Transverse colon (tissue), 4 donors: ENCODE data around the gene UNC93B1. TPM values are rescaled to one million over a fixed set of nuclear protein-coding genes. Genes with fewer than 3 reads are reported as not detected.

Source experiments
- DNase-seq: peaks from one replicate; pipeline ENCODE4 v3.0.0-alpha.2; 2019
- H3K27ac ChIP-seq, 4 donors: fragments of 200-600 bp; sonication (generic); 2 replicates each; pipeline ENCODE4 v1.5.1; 2016 to 2018; ENCODE audit warnings: inconsistent platforms in 4 of 4
- H3K27me3 ChIP-seq: fragments of 200-600 bp; sonication (generic); 2 replicates; pipeline ENCODE4 v1.5.1; 2017; ENCODE audit warnings: inconsistent platforms
- H3K36me3 ChIP-seq, 4 donors: fragments of 200-600 bp; sonication (generic); 2 replicates each; pipeline ENCODE4 v1.5.1; 2017 to 2019; ENCODE audit warnings: inconsistent platforms in 4 of 4
- H3K4me1 ChIP-seq, 4 donors: fragments of 200-600 bp; sonication (generic); 2 replicates each; pipeline ENCODE4 v1.5.1; 2017 to 2020; ENCODE audit warnings: inconsistent platforms in 4 of 4
- H3K4me3 ChIP-seq, 4 donors: fragments of 200-600 bp; sonication (generic); 1 replicate in 1 of 4; 2 replicates in 3 of 4; pipeline versions ENCODE4 v1.5.1 to v1.6.1; 2017 to 2019; ENCODE audit warnings: inconsistent platforms in 4 of 4
- H3K9me3 ChIP-seq, 2 donors: fragments of 200-600 bp; sonication (generic); 2 replicates each; pipeline ENCODE4 v1.5.1; 2017 to 2019; ENCODE audit warnings: inconsistent platforms in 2 of 2
- CTCF ChIP-seq, 5 experiments: fragments of 200-600 bp in 3 of 5; fragments of 450-650 bp in 2 of 5; sonication (generic) in 3 of 5; IDR thresholded peaks; 1 replicate in 2 of 5; 2 replicates in 3 of 5; pipeline ENCODE4 v1.5.1; 2016 to 2017; ENCODE audit warnings: antibody characterized with exemption in 5 of 5, inconsistent platforms in 3 of 5, mild to moderate bottlenecking in 2 of 5, moderate library complexity in 1 of 5
- EP300 ChIP-seq: sonication (generic); formaldehyde crosslinking; IDR thresholded peaks from one replicate; pipeline ENCODE4 v1.6.1; 2017; ENCODE audit warnings: antibody characterized with exemption, low read depth
- POLR2A ChIP-seq: fragments of 450-650 bp; IDR thresholded peaks from one replicate; pipeline ENCODE4 v1.6.1; 2016; ENCODE audit warnings: antibody characterized with exemption, mild to moderate bottlenecking, moderate library complexity
- POLR2AphosphoS5 ChIP-seq, 3 donors: sonication (generic); formaldehyde crosslinking; IDR thresholded peaks; one replicate each; pipeline ENCODE4 v1.6.1; 2016; ENCODE audit warnings: antibody characterized with exemption in 3 of 3
- WGBS, 2 donors: methylation state at CpG; one replicate each; pipeline ENCODE4 v1.1.5; 2018; ENCODE audit warnings: low coverage in 1 of 2; 5-methylcytosine and 5-hydroxymethylcytosine counted together
- in situ Hi-C, 4 donors: fragments of 200-750 bp; cut with MboI; loops; one replicate each; pipeline versions ENCODE4 v1.15.0 to v1.15.1; 2017; ENCODE audit warnings: low sequenced_read_pairs in 3 of 4, low pct_ligation_motif_present in 1 of 4, low pct_unique_long_range_greater_than_20kb in 1 of 4
- intact Hi-C: fragments of 100-400 bp; cut with DNase I; formaldehyde crosslinking; loops from one replicate; pipeline ENCODE4 v1.15.1; 2023; ENCODE audit warnings: low total_unique reads
- total RNA-seq, 4 donors: library from RNA; depleted of rRNA; stranded (reverse); fragments of >200 nt; gene quantifications; one replicate each; pipeline ENCODE4 v1.1.0, GENCODE V29; 2016

The UNC93B1 gene
- total RNA-seq, 4 donors from 2014 or later: 32.2 to 67.7 (median 54.7) TPM

GRCh38 chr11:68043349-68044144, 39.6 kb upstream of the UNC93B1 start:
- TF ChIP-seq EP300 (no peak), CTCF (IDR thresholded peaks at IDR 0.05) (no peak)
- Histone ChIP-seq H3K27ac (peak overlapping the region in 3 of 4 donors; percentile 11 to 46 (median 23)), H3K27me3 (no peaks in the 10 kb centered on the region), H3K4me1 (peaks cover 10 to 26% (median 23%) of the 10 kb centered on the region in 4 donors), H3K36me3 (peaks cover 0 to 18% (median 6%) of the 10 kb centered on the region in 4 donors), H3K4me3 (no peak overlapping the region), H3K9me3 (no peaks in the 10 kb centered on the region)
- 88% methylated on average over 24 of the region's 36 CpGs; no CpG with 5 or more reads in 1 of the 2 donors for WGBS, 2 donors
- DNase-seq: no peak
- in situ Hi-C loops (no loop called here), intact Hi-C loops (no loop called here)

- H3K27ac ChIP-seq: peak overlapping the region in 3 of 4 donors; percentile 11 to 46 (median 23)
- no peak for DNase-seq
- WGBS, 2 donors: no CpG with 5 or more reads among the region's 8 CpGs
- H3K9me3 ChIP-seq: no peaks in the 10 kb centered on the region
- H3K4me3 ChIP-seq: no peak overlapping the region
- intact Hi-C loops (no loop called here), in situ Hi-C loops (no loop called here)
- H3K27me3 ChIP-seq: no peaks in the 10 kb centered on the region
- TF ChIP-seq POLR2A (no peak), CTCF (IDR thresholded peaks at IDR 0.05) (no peak), EP300 (no peak), POLR2AphosphoS5 (IDR thresholded peaks at IDR 0.05) (no peak)
- H3K36me3 ChIP-seq: peaks cover 0 to 15% (median 3%) of the 10 kb centered on the region in 4 donors
- H3K4me1 ChIP-seq: peaks cover 16 to 31% (median 28%) of the 10 kb centered on the region in 4 donors
Measured at GRCh38 chr11:68043029-68043348, 39.1 kb upstream of the UNC93B1 start.

GRCh38 chr11:68042219-68043028, 38.5 kb upstream of the UNC93B1 start:
- in situ Hi-C loops (no loop called here), intact Hi-C loops (no loop called here)
- Histone ChIP-seq H3K27me3 (no peaks in the 10 kb centered on the region), H3K36me3 (peaks cover 0 to 10% (median 2%) of the 10 kb centered on the region in 4 donors), H3K27ac (peak overlapping the region in 3 of 4 donors; percentile 23 to 90 (median 86)), H3K4me3 (no peak overlapping the region), H3K4me1 (peaks cover 17 to 37% (median 33%) of the 10 kb centered on the region in 4 donors), H3K9me3 (no peaks in the 10 kb centered on the region)
- 84% methylated on average over 13 of the region's 27 CpGs; no CpG with 5 or more reads in 1 of the 2 donors for whole genome bisulfite sequencing, 2 donors
- no peak for DNase-seq
- TF ChIP-seq POLR2A (no peak), EP300 (no peak), POLR2AphosphoS5 (IDR thresholded peaks at IDR 0.05) (no peak), CTCF (IDR thresholded peaks at IDR 0.05) (no peak)

DNA sequence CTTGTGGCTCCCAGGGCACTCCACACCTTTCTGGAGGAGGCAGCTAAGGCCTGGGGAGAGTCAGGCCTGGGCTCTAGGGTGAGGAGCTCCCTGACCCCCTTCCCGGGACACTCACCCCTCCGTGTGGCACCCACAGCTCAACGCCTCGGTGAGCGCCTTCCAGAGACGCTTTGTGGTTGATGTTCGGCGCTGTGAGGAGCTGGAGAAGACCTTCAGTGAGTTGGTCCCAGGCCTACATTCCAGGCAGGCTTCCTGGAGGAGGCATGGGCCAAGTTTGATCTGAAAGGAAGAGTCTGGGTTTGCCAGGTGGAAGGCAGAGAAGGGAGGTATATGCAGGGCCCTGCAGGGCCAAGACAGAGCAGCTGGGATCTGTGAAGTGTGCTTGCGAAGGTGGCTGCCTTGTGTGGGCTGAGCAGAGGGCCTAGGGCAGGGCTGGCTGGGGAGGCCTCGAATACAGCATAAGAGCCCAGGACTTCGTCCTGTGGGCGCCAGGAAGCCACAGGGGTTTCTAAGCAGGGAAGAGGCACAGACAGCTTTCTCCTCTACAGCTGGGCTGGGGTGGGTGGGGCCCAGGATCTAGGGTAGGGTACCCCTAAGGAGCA, 37.8 kb upstream of the UNC93B1 start:
- Histone ChIP-seq H3K27ac (peak overlapping the region; percentile 86 to 93 (median 90)), H3K27me3 (no peaks in the 10 kb centered on the region), H3K36me3 (peaks cover 0 to 10% (median 2%) of the 10 kb centered on the region in 4 donors), H3K9me3 (no peaks in the 10 kb centered on the region), H3K4me1 (peaks cover 17 to 41% (median 34%) of the 10 kb centered on the region in 4 donors), H3K4me3 (no peak overlapping the region)
- in situ Hi-C loops (no loop called here), intact Hi-C loops (no loop called here)
- TF ChIP-seq CTCF (IDR thresholded peaks at IDR 0.05) (no peak), POLR2A (no peak), POLR2AphosphoS5 (IDR thresholded peaks at IDR 0.05) (no peak)
- DNase-seq: no peak
- 83% methylated on average over 12 of the region's 12 CpGs; no CpG with 5 or more reads in 1 of the 2 donors for WGBS, 2 donors
